ENCODE measurements around the gene EHF.

GRCh38 chr11:34642001-34642554 is 21.2 kb downstream of the EHF start:
- TF ChIP-seq EP300 (IDR thresholded peaks at IDR 0.05) (no peak), CTCF (IDR thresholded peaks at IDR 0.05) (no peak), POLR2A (IDR thresholded peaks at IDR 0.05) (no peak)

All from gastroesophageal sphincter (tissue), 3 donors.